Measurements from ENCODE around the gene STK24.

Gene STK24

DNA sequence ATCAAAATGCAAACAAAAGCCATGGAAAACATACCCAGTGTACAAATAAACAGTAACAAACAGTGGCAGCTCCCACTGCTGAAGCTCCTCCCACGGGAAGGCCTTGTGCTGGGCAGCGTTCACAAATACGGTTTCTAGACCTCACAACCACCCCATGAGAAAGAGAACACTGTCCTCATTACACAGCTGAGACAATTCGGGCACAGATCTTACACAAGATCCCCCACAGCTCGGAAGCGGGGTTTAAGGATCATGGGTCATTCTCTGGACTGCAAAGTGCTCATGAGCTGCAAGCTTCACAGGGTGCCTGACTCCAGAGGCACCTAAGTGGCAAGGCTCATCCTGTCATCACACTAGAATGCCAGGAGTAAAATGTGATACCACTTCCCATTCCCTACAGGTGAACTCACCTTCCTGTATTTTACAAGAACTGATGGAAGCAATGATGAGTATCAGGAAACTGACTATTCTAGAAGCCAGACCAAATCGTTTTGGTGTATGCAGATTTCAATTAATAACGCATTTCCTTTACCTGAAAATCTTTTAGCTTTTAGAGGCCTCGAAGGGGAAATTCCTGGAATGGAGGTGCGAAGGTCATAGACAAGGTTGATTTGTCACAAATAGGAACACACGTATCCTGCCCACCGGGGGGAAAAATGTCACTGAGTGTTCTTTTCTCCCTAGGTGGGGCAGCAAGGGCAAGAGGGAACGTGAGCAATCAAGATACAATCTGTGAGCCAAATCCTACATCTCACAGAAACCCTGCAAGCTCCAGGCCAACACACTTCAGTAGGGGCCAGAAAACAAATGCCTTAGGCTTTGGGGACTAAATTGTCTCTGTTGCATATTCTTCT is 41.2 kb downstream of the STK24 start:
- Histone ChIP-seq H3K27ac (ENCODE audit: low read depth, low read length) (no peak overlapping the region), H3K9me3 (ENCODE audit: insufficient read depth, low read depth, low read length) (no peaks in the 10 kb centered on the region), H2AFZ (ENCODE audit: insufficient read depth, low read length, poor library complexity) (no peak overlapping the region), H2BK5ac (ENCODE audit: low read depth, low read length, poor library complexity) (no peak overlapping the region), H4K8ac (ENCODE audit: low read depth, low read length) (no peak overlapping the region), H3K18ac (ENCODE audit: low read length) (no peak overlapping the region), H3K79me1 (ENCODE audit: low read length) (no peaks in the 10 kb centered on the region), H3K79me2 (ENCODE audit: control insufficient read depth, insufficient read depth, low read length, poor library complexity) (peaks cover 14% of the 10 kb centered on the region), H3K4me3 (ENCODE audit: low read depth, low read length) (no peak overlapping the region), H2BK12ac (ENCODE audit: low read length) (no peak overlapping the region), H2AK5ac (ENCODE audit: low read length) (no peak overlapping the region), H3K23ac (ENCODE audit: low read length) (no peak overlapping the region), H3K4ac (ENCODE audit: low read depth, low read length) (peak overlapping the region; percentile 10), H3K4me1 (ENCODE audit: control insufficient read depth in 1 of 2, insufficient read depth in 2 of 2, low read length in 2 of 2) (peaks cover 2% of the 10 kb centered on the region in 2 experiments), H3K36me3 (ENCODE audit: control insufficient read depth in 1 of 2, insufficient read depth in 2 of 2, low read length in 2 of 2) (peaks cover 3% of the 10 kb centered on the region in 2 experiments), H3K4me2 (ENCODE audit: low read length) (no peak overlapping the region), H3K9ac (ENCODE audit: low read length) (no peak overlapping the region), H4K12ac (ENCODE audit: low read depth, low read length) (no peak overlapping the region), H3K27me3 (ENCODE audit: insufficient read depth, low read length) (no peaks in the 10 kb centered on the region), H2BK120ac (ENCODE audit: insufficient read depth, low read length, poor library complexity) (no peak overlapping the region), H3K14ac (ENCODE audit: low read length) (no peak overlapping the region), H4K91ac (ENCODE audit: low read depth, low read length) (no peak overlapping the region)
- peak in 1 of 2 donors; percentile 43 for DNase-seq
- WGBS (ENCODE audit: extremely low coverage, insufficient coverage, insufficient read length) = no CpG with 5 or more reads among the region's 13 CpGs

DNA sequence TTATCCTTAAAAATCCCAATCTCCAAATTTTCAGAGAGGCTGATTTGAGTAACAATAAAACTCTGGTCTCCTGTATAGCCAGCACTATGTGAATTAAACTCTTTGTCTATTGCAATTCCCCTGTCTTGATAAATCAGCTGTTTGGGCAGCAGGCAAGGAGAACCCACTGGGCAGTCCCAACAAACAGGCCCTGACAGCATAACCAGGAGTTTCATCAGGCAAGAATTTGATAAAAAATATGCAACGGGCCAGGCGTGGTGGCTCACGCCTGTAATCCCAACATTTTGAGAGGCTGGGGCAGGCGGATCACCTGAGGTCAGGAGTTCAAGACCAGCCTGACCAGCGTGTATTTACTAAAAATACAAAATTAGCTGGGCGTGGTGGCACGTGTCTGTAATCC is 42.1 kb downstream of the STK24 start:
- Histone ChIP-seq H2BK12ac (ENCODE audit: low read length) (no peak overlapping the region), H2AK5ac (ENCODE audit: low read length) (no peak overlapping the region), H3K23ac (ENCODE audit: low read length) (no peak overlapping the region), H4K91ac (ENCODE audit: low read depth, low read length) (no peak overlapping the region), H3K9ac (ENCODE audit: low read length) (no peak overlapping the region), H3K4ac (ENCODE audit: low read depth, low read length) (peak overlapping the region; percentile 46), H2BK120ac (ENCODE audit: insufficient read depth, low read length, poor library complexity) (no peak overlapping the region), H3K9me3 (ENCODE audit: insufficient read depth, low read depth, low read length) (no peaks in the 10 kb centered on the region), H2BK5ac (ENCODE audit: low read depth, low read length, poor library complexity) (no peak overlapping the region), H4K12ac (ENCODE audit: low read depth, low read length) (no peak overlapping the region), H3K4me2 (ENCODE audit: low read length) (no peak overlapping the region), H3K4me1 (ENCODE audit: control insufficient read depth in 1 of 2, insufficient read depth in 2 of 2, low read length in 2 of 2) (peaks cover 2% of the 10 kb centered on the region in 2 experiments), H2AFZ (ENCODE audit: insufficient read depth, low read length, poor library complexity) (no peak overlapping the region), H3K36me3 (ENCODE audit: control insufficient read depth in 1 of 2, insufficient read depth in 2 of 2, low read length in 2 of 2) (peaks cover 3% of the 10 kb centered on the region in 2 experiments), H3K14ac (ENCODE audit: low read length) (no peak overlapping the region), H3K4me3 (ENCODE audit: low read depth, low read length) (no peak overlapping the region), H3K79me2 (ENCODE audit: control insufficient read depth, insufficient read depth, low read length, poor library complexity) (peaks cover 14% of the 10 kb centered on the region), H3K18ac (ENCODE audit: low read length) (no peak overlapping the region), H3K27ac (ENCODE audit: low read depth, low read length) (no peak overlapping the region), H3K27me3 (ENCODE audit: insufficient read depth, low read length) (no peaks in the 10 kb centered on the region), H3K79me1 (ENCODE audit: low read length) (no peaks in the 10 kb centered on the region), H4K8ac (ENCODE audit: low read depth, low read length) (no peak overlapping the region)
- no CpG with 5 or more reads among the region's 7 CpGs for WGBS (ENCODE audit: extremely low coverage, insufficient coverage, insufficient read length)
- DNase-seq = peak; percentile 19 to 52

DNA sequence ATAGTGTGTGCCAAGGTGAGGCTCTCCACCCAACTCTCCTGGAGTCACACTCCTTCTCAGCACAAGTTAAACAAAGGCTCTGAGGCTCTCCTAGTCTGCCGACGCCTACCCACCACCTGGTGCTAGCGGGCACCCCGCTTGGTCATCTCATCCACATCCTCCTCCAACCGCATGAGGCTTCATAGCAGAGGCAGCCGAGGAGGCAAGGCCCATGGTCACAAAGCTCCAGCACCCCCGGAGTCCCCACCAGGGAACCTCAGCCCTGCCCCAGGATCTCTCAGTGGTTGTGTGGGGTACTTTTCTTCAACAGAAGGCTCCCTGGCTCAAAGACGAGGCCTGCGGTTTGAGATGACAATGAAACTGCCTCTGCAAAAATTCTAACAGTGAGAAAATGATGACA is 43.0 kb downstream of the STK24 start:
- H3K9ac ChIP-seq (ENCODE audit: low read length) = no peak overlapping the region
- WGBS (ENCODE audit: extremely low coverage, insufficient coverage, insufficient read length) = no CpG with 5 or more reads among the region's 9 CpGs

DNA sequence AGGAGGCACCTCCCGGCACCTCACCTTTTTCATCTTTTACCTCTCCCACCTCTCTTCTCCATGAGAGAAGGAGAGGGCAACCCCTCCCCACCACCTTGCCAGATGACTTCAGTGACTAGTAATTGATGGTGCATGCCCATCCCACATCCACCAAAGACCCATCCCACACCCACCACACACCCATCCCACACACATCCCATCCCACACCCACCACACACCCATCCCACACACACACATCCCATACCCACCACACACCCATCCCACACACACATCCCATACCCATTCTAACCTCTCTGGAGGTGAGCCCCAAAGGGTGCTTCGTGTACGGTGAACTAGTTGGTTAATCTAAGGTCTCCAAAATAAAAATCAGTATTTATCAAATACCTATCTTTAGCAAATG is 44.7 kb downstream of the STK24 start:
- Histone ChIP-seq H3K18ac (ENCODE audit: low read length) (no peak overlapping the region), H3K4me3 (ENCODE audit: low read depth, low read length) (no peak overlapping the region), H2AFZ (ENCODE audit: insufficient read depth, low read length, poor library complexity) (no peak overlapping the region), H3K9ac (ENCODE audit: low read length) (no peak overlapping the region), H3K79me2 (ENCODE audit: control insufficient read depth, insufficient read depth, low read length, poor library complexity) (peaks cover 13% of the 10 kb centered on the region), H2BK120ac (ENCODE audit: insufficient read depth, low read length, poor library complexity) (no peak overlapping the region), H3K36me3 (ENCODE audit: control insufficient read depth in 1 of 2, insufficient read depth in 2 of 2, low read length in 2 of 2) (peaks cover 0 to 2% of the 10 kb centered on the region in 2 experiments), H3K79me1 (ENCODE audit: low read length) (no peaks in the 10 kb centered on the region), H2AK5ac (ENCODE audit: low read length) (no peak overlapping the region), H4K12ac (ENCODE audit: low read depth, low read length) (no peak overlapping the region), H3K4me1 (ENCODE audit: control insufficient read depth in 1 of 2, insufficient read depth in 2 of 2, low read length in 2 of 2) (peaks cover 2% of the 10 kb centered on the region in 2 experiments), H3K23ac (ENCODE audit: low read length) (no peak overlapping the region), H4K91ac (ENCODE audit: low read depth, low read length) (no peak overlapping the region), H3K4me2 (ENCODE audit: low read length) (no peak overlapping the region), H3K4ac (ENCODE audit: low read depth, low read length) (peak overlapping the region; percentile 75), H2BK12ac (ENCODE audit: low read length) (no peak overlapping the region), H3K27ac (ENCODE audit: low read depth, low read length) (no peak overlapping the region), H3K9me3 (ENCODE audit: insufficient read depth, low read depth, low read length) (no peaks in the 10 kb centered on the region), H4K8ac (ENCODE audit: low read depth, low read length) (no peak overlapping the region), H3K27me3 (ENCODE audit: insufficient read depth, low read length) (no peaks in the 10 kb centered on the region), H2BK5ac (ENCODE audit: low read depth, low read length, poor library complexity) (no peak overlapping the region), H3K14ac (ENCODE audit: low read length) (no peak overlapping the region)
- WGBS (ENCODE audit: extremely low coverage, insufficient coverage, insufficient read length) = no CpG with 5 or more reads among the region's 3 CpGs
- DNase-seq = no peak

More for the DNA sequence above, 43.0 kb downstream of the STK24 start:
- DNase-seq = no peak
- Histone ChIP-seq H3K23ac (ENCODE audit: low read length) (no peak overlapping the region), H3K14ac (ENCODE audit: low read length) (no peak overlapping the region), H3K18ac (ENCODE audit: low read length) (peak overlapping the region; percentile 59), H3K36me3 (ENCODE audit: control insufficient read depth in 1 of 2, insufficient read depth in 2 of 2, low read length in 2 of 2) (peaks cover 3% of the 10 kb centered on the region in 2 experiments), H3K27me3 (ENCODE audit: insufficient read depth, low read length) (no peaks in the 10 kb centered on the region), H2BK5ac (ENCODE audit: low read depth, low read length, poor library complexity) (no peak overlapping the region), H3K9me3 (ENCODE audit: insufficient read depth, low read depth, low read length) (no peaks in the 10 kb centered on the region), H2BK120ac (ENCODE audit: insufficient read depth, low read length, poor library complexity) (no peak overlapping the region), H4K8ac (ENCODE audit: low read depth, low read length) (no peak overlapping the region), H3K4me2 (ENCODE audit: low read length) (no peak overlapping the region), H3K4me1 (ENCODE audit: control insufficient read depth in 1 of 2, insufficient read depth in 2 of 2, low read length in 2 of 2) (peaks cover 2% of the 10 kb centered on the region in 2 experiments), H3K79me2 (ENCODE audit: control insufficient read depth, insufficient read depth, low read length, poor library complexity) (peaks cover 14% of the 10 kb centered on the region), H3K79me1 (ENCODE audit: low read length) (no peaks in the 10 kb centered on the region), H3K4me3 (ENCODE audit: low read depth, low read length) (no peak overlapping the region), H4K12ac (ENCODE audit: low read depth, low read length) (no peak overlapping the region), H2BK12ac (ENCODE audit: low read length) (no peak overlapping the region), H2AK5ac (ENCODE audit: low read length) (no peak overlapping the region), H3K4ac (ENCODE audit: low read depth, low read length) (peak overlapping the region; percentile 65), H3K27ac (ENCODE audit: low read depth, low read length) (no peak overlapping the region), H2AFZ (ENCODE audit: insufficient read depth, low read length, poor library complexity) (no peak overlapping the region), H4K91ac (ENCODE audit: low read depth, low read length) (no peak overlapping the region)
